ENCODE data around the gene FGFR1OP2. TPM values are rescaled to one million over a fixed set of nuclear protein-coding genes. Genes with fewer than 3 reads are reported as not detected.

Gene FGFR1OP2
- total RNA-seq, 1 donor: 58.2 TPM

- DNase-seq (ENCODE audit: low read depth in 2 of 3, low spot score in 2 of 3): peak in 1 of 3 donors; percentile 69
These were observed 62.7 kb downstream of the FGFR1OP2 start for GRCh38 chr12:27000961-27001360.

- DNase-seq (ENCODE audit: low read depth in 2 of 3, low spot score in 2 of 3): no peak
These were observed 63.4 kb downstream of the FGFR1OP2 start for GRCh38 chr12:27001663-27002062.

GRCh38 chr12:27002141-27002540 lies 63.9 kb downstream of the FGFR1OP2 start:
- DNase-seq (ENCODE audit: low read depth in 2 of 3, low spot score in 2 of 3): no peak

- no peak for DNase-seq (ENCODE audit: low read depth in 2 of 3, low spot score in 2 of 3)
These were observed 65.4 kb downstream of the FGFR1OP2 start for GRCh38 chr12:27003421-27004381.

GRCh38 chr12:27005495-27005894 lies 67.2 kb downstream of the FGFR1OP2 start:
- no peak for DNase-seq (ENCODE audit: low read depth in 2 of 3, low spot score in 2 of 3)

- DNase-seq (ENCODE audit: low read depth in 2 of 3, low spot score in 2 of 3): no peak
These were observed 68.7 kb downstream of the FGFR1OP2 start for GRCh38 chr12:27006797-27007467.

- DNase-seq (ENCODE audit: low read depth in 2 of 3, low spot score in 2 of 3): no peak
These were observed 69.8 kb downstream of the FGFR1OP2 start for GRCh38 chr12:27008081-27008480.

GRCh38 chr12:27009881-27010301 lies 71.6 kb downstream of the FGFR1OP2 start:
- DNase-seq (ENCODE audit: low read depth in 2 of 3, low spot score in 2 of 3): peak in 1 of 3 donors; percentile 46

GRCh38 chr12:27012239-27012981 lies 74.1 kb downstream of the FGFR1OP2 start:
- no peak for DNase-seq (ENCODE audit: low read depth in 2 of 3, low spot score in 2 of 3)

- no peak for DNase-seq (ENCODE audit: low read depth in 2 of 3, low spot score in 2 of 3)
These were observed 74.6 kb downstream of the FGFR1OP2 start for GRCh38 chr12:27012982-27013255.

- no peak for DNase-seq (ENCODE audit: low read depth in 2 of 3, low spot score in 2 of 3)
These were observed 75.4 kb downstream of the FGFR1OP2 start for GRCh38 chr12:27013611-27014084.

GRCh38 chr12:27014085-27014858 lies 76.0 kb downstream of the FGFR1OP2 start, which contains the start of gene TM7SF3:
TM7SF3 (minus strand) TSS chr12:27014384; CDS start chr12:27014168, 216 bp downstream.
- DNase-seq (ENCODE audit: low read depth in 2 of 3, low spot score in 2 of 3): peak; percentile 91 to 96 (median 95)

GRCh38 chr12:27014859-27015729 lies 76.8 kb downstream of the FGFR1OP2 start:
- DNase-seq (ENCODE audit: low read depth in 2 of 3, low spot score in 2 of 3): no peak

- DNase-seq (ENCODE audit: low read depth in 2 of 3, low spot score in 2 of 3): peak in 1 of 3 donors; percentile 65
These were observed 77.4 kb downstream of the FGFR1OP2 start for GRCh38 chr12:27015730-27016076.

Other genes starting within 250 kb of the FGFR1OP2 start
- 29.6 TPM for gene ITPR2, start 105.3 kb upstream of the FGFR1OP2 start, total RNA-seq
- 17.2 TPM for gene INTS13, start 489 bp upstream of the FGFR1OP2 start, total RNA-seq
- 180 TPM for gene TM7SF3, start 75.9 kb downstream of the FGFR1OP2 start, total RNA-seq
- gene MED21, start 84.1 kb downstream of the FGFR1OP2 start, total RNA-seq: 46.6 TPM
- not detected for gene C12orf71, start 144.1 kb downstream of the FGFR1OP2 start, total RNA-seq